Activated T-cell treated with anti-CD3 and anti-CD28 coated beads, Interleukin-2, amount 50 U/mL, for 4 hours (primary cell): ENCODE results near the gene SLIT3. TPM values are rescaled to one million over a fixed set of nuclear protein-coding genes. Genes with fewer than 3 reads are reported as not detected.

ENCODE experiments used
- ATAC-seq, 2 donors: fragments of 200-7000 bp; cut with Tn5 transposase; one replicate each; pipeline ENCODE4 v1.10.0; 2021
- DNase-seq: peaks from one replicate; pipeline ENCODE4 v3.0.0-alpha.2; 2020
- H3K27me3 Mint-ChIP-seq: one replicate; pipeline ENCODE4 v1.8.0; 2021; ENCODE audit warnings: low read depth, mixed read lengths
- H3K36me3 Mint-ChIP-seq: one replicate; pipeline ENCODE4 v1.8.0; 2022; ENCODE audit warnings: mixed read lengths; ENCODE audit not compliant: insufficient read depth
- H3K4me1 Mint-ChIP-seq: one replicate; pipeline ENCODE4 v1.8.0; 2021; ENCODE audit warnings: low read depth, mixed read lengths
- H3K4me3 Mint-ChIP-seq: one replicate; pipeline ENCODE4 v1.8.0; 2021; ENCODE audit warnings: mild to moderate bottlenecking, moderate library complexity, mixed read lengths
- H3K9me3 Mint-ChIP-seq: one replicate; pipeline ENCODE4 v1.8.0; 2021; ENCODE audit warnings: mixed read lengths
- total RNA-seq, 3 donors: library from RNA; stranded (reverse); gene quantifications; one replicate each; pipeline ENCODE4 v1.2.1, GENCODE V29; 2021

The SLIT3 gene
- total RNA-seq, 3 donors from 2014 or later = 0.03 to 0.16 (median 0.03) TPM

- Mint-ChIP-seq H3K36me3 (no peaks in the 10 kb centered on the region), H3K4me3 (no peak overlapping the region), H3K27me3 (peaks cover 5% of the 10 kb centered on the region), H3K9me3 (no peaks in the 10 kb centered on the region), H3K4me1 (no peaks in the 10 kb centered on the region)
- DNase-seq (no peak), ATAC-seq (no peak)
Measured at GRCh38 chr5:168661593-168662485, 639.1 kb downstream of the SLIT3 start.

DNA sequence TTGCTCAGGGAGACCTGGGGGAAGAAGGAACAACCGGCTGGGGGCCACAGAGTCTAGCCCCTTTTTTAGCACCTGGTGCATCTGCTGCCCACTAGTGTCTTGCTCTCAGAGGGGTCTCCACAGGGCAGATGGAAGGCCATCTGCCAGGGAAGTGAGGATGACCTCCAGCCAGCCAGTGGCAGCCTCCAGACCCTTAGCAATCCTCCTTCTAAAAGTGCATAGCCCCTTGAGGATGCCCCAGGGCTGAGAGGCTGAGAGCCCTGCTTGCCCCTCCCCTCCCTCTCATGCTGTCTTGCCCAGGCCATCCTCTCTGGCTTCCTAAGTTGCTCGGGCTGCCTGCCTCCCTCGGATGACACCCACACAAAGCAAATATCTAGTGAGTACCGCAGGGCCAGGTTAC lies 640.2 kb downstream of the SLIT3 start:
- no peak overlapping the region for H3K4me3 Mint-ChIP-seq
- DNase-seq (no peak), ATAC-seq (no peak)
- H3K36me3 Mint-ChIP-seq = no peaks in the 10 kb centered on the region
- H3K4me1 Mint-ChIP-seq = no peaks in the 10 kb centered on the region
- H3K9me3 Mint-ChIP-seq = no peaks in the 10 kb centered on the region
- peaks cover 5% of the 10 kb centered on the region for H3K27me3 Mint-ChIP-seq

GRCh38 chr5:168659286-168659847 lies 641.6 kb downstream of the SLIT3 start:
- H3K4me1 Mint-ChIP-seq = no peaks in the 10 kb centered on the region
- H3K9me3 Mint-ChIP-seq = no peaks in the 10 kb centered on the region
- DNase-seq (no peak), ATAC-seq (no peak)
- no peaks in the 10 kb centered on the region for H3K36me3 Mint-ChIP-seq
- H3K4me3 Mint-ChIP-seq = no peak overlapping the region
- H3K27me3 Mint-ChIP-seq = peaks cover 5% of the 10 kb centered on the region

GRCh38 chr5:168658394-168658793 lies 642.5 kb downstream of the SLIT3 start:
- Mint-ChIP-seq H3K4me1 (no peaks in the 10 kb centered on the region), H3K27me3 (peaks cover 5% of the 10 kb centered on the region), H3K9me3 (no peaks in the 10 kb centered on the region), H3K4me3 (no peak overlapping the region), H3K36me3 (no peaks in the 10 kb centered on the region)
- DNase-seq = no peak
- no peak for ATAC-seq

DNA sequence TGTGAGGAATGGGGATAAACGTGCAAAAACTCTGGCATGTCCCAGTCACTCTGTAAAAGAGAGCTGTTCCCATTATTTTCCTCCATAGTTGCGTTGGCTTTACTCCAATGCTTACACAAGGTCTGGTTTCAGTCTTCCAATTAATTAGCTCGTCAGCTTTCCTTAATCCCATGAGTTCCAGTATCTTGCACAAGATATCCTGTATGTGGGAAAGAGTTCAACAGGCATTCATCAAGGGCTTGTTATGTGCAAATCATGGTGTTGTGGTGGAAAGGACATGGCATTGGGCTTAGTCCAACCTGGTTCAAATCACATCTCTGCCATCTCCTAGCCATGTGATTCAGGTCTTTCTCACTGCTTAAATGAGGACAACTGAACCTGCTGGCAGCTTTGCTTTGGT lies 644.3 kb downstream of the SLIT3 start:
- H3K9me3 Mint-ChIP-seq = no peaks in the 10 kb centered on the region
- no peaks in the 10 kb centered on the region for H3K4me1 Mint-ChIP-seq
- peaks cover 8% of the 10 kb centered on the region for H3K27me3 Mint-ChIP-seq
- DNase-seq (no peak), ATAC-seq (no peak)
- H3K36me3 Mint-ChIP-seq = no peaks in the 10 kb centered on the region
- no peak overlapping the region for H3K4me3 Mint-ChIP-seq

- H3K27me3 Mint-ChIP-seq = peaks cover 6% of the 10 kb centered on the region
- ATAC-seq (no peak), DNase-seq (no peak)
- no peak overlapping the region for H3K4me3 Mint-ChIP-seq
- no peaks in the 10 kb centered on the region for H3K36me3 Mint-ChIP-seq
- no peaks in the 10 kb centered on the region for H3K9me3 Mint-ChIP-seq
- H3K4me1 Mint-ChIP-seq = no peaks in the 10 kb centered on the region
Measured at GRCh38 chr5:168655316-168655715, 645.6 kb downstream of the SLIT3 start.

- Mint-ChIP-seq H3K36me3 (no peaks in the 10 kb centered on the region), H3K4me1 (no peaks in the 10 kb centered on the region), H3K27me3 (peaks cover 6% of the 10 kb centered on the region), H3K4me3 (no peak overlapping the region), H3K9me3 (peaks cover 2% of the 10 kb centered on the region)
- ATAC-seq (no peak), DNase-seq (no peak)
Measured at GRCh38 chr5:168654211-168654721, 646.7 kb downstream of the SLIT3 start.

GRCh38 chr5:168653626-168654025 lies 647.3 kb downstream of the SLIT3 start:
- no peaks in the 10 kb centered on the region for H3K36me3 Mint-ChIP-seq
- no peaks in the 10 kb centered on the region for H3K4me1 Mint-ChIP-seq
- H3K9me3 Mint-ChIP-seq = peaks cover 4% of the 10 kb centered on the region
- no peak overlapping the region for H3K4me3 Mint-ChIP-seq
- peaks cover 6% of the 10 kb centered on the region for H3K27me3 Mint-ChIP-seq
- no peak for ATAC-seq
- no peak for DNase-seq

GRCh38 chr5:168651648-168652047 lies 649.3 kb downstream of the SLIT3 start:
- H3K4me3 Mint-ChIP-seq = no peak overlapping the region
- peaks cover 4% of the 10 kb centered on the region for H3K9me3 Mint-ChIP-seq
- no peak for DNase-seq
- no peak for ATAC-seq
- H3K4me1 Mint-ChIP-seq = no peaks in the 10 kb centered on the region
- H3K27me3 Mint-ChIP-seq = peaks cover 6% of the 10 kb centered on the region
- H3K36me3 Mint-ChIP-seq = no peaks in the 10 kb centered on the region

DNA sequence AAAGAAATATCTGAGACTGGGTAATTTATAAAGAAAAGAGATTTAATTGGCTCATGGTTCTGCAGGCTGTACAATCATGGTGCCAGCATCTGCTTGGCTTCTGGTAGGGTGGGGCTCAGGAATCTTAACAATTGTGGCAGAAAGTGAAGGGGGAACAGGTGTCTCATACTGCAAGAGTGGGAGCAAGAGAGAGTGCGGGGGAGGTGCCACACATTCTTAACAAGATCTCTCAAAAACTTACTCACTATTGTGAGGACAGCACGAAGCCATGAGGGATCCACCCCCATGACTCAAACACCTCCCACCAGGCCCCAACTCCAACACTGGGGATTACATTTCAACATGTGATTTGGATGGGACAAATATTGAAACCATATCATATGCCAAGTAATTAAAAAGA lies 651.6 kb downstream of the SLIT3 start:
- Mint-ChIP-seq H3K4me1 (no peaks in the 10 kb centered on the region), H3K9me3 (peaks cover 4% of the 10 kb centered on the region), H3K36me3 (peaks cover 1% of the 10 kb centered on the region), H3K4me3 (no peak overlapping the region), H3K27me3 (peaks cover 6% of the 10 kb centered on the region)
- no peak for ATAC-seq
- DNase-seq = no peak

DNA sequence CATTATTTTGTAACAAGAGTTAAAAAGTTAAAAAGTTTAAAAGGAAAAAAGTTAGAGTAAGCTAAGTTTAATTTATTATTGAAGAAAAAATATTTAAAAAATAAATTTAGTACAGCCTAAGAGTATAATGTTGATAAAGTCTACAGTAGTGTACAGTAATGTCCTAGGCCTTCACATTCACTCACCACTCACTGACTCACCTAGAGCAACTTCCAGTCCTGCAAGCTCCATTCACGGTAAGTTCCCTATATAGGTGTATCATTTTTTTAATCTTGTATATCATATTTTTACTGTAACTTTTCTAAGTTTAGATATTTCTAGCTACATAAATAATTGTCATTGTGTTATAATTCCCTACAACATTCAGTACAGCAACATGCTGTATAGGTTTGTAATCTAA lies 652.4 kb downstream of the SLIT3 start:
- no peak for DNase-seq
- no peak overlapping the region for H3K4me3 Mint-ChIP-seq
- no peak for ATAC-seq
- peaks cover 1% of the 10 kb centered on the region for H3K36me3 Mint-ChIP-seq
- H3K9me3 Mint-ChIP-seq = peaks cover 4% of the 10 kb centered on the region
- no peaks in the 10 kb centered on the region for H3K4me1 Mint-ChIP-seq
- peaks cover 6% of the 10 kb centered on the region for H3K27me3 Mint-ChIP-seq

GRCh38 chr5:168648016-168648415 lies 652.9 kb downstream of the SLIT3 start:
- Mint-ChIP-seq H3K27me3 (peaks cover 5% of the 10 kb centered on the region), H3K4me1 (no peaks in the 10 kb centered on the region), H3K4me3 (no peak overlapping the region), H3K36me3 (peaks cover 1% of the 10 kb centered on the region), H3K9me3 (peaks cover 4% of the 10 kb centered on the region)
- ATAC-seq = no peak
- no peak for DNase-seq

DNA sequence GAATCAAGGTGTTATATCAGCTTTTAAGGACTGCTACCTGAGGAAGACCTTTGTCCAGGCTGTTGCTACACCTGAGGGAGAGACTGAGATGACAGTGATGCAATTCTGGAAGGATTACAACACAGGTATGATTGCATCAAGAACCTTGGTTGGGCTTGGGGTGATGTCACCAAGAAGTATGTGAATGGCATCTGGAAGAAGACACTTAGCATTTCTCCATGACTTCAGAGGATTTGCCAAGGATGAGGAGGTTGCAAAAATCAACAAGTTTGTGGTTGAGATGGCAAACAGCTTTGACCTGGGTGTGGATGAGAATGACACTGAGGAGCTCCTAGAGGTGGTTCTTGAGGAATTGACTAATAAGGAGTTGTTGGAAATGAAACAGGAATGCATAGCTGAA lies 653.9 kb downstream of the SLIT3 start:
- Mint-ChIP-seq H3K27me3 (peaks cover 2% of the 10 kb centered on the region), H3K4me1 (no peaks in the 10 kb centered on the region), H3K36me3 (peaks cover 1% of the 10 kb centered on the region), H3K4me3 (no peak overlapping the region), H3K9me3 (peaks cover 4% of the 10 kb centered on the region)
- ATAC-seq (no peak), DNase-seq (no peak)

GRCh38 chr5:168646335-168646734 lies 654.6 kb downstream of the SLIT3 start:
- ATAC-seq = no peak
- Mint-ChIP-seq H3K27me3 (peaks cover 2% of the 10 kb centered on the region), H3K4me3 (no peak overlapping the region), H3K9me3 (peaks cover 4% of the 10 kb centered on the region), H3K4me1 (no peaks in the 10 kb centered on the region), H3K36me3 (peaks cover 1% of the 10 kb centered on the region)
- no peak for DNase-seq

GRCh38 chr5:168645195-168645594 lies 655.7 kb downstream of the SLIT3 start:
- H3K4me1 Mint-ChIP-seq = no peaks in the 10 kb centered on the region
- no peak for ATAC-seq
- peaks cover 1% of the 10 kb centered on the region for H3K36me3 Mint-ChIP-seq
- H3K4me3 Mint-ChIP-seq = no peak overlapping the region
- H3K27me3 Mint-ChIP-seq = no peaks in the 10 kb centered on the region
- no peak for DNase-seq
- peaks cover 4% of the 10 kb centered on the region for H3K9me3 Mint-ChIP-seq
